Loucy (cell line): Measurements from ENCODE around the gene ST3GAL3.
A peak's percentile ranks its signal among the peaks of the same experiment; 100 is the strongest.

Experiments
- H2AFZ ChIP-seq: fragments of 200-600 bp; sonication (generic); 2 replicates; pipeline ENCODE4 v1.6.0; 2016; ENCODE audit warnings: antibody characterized with exemption, mild to moderate bottlenecking, low read length, moderate library complexity
- H3F3A ChIP-seq: fragments of 200-600 bp; 2 replicates; pipeline ENCODE4 v1.6.0; 2016; ENCODE audit warnings: antibody characterized with exemption, low read depth, mild to moderate bottlenecking
- H3K27me3 ChIP-seq: fragments of 200-600 bp; sonication (generic); 2 replicates; pipeline ENCODE4 v1.6.1; 2014; ENCODE audit warnings: low read length, mild to moderate bottlenecking; ENCODE audit not compliant: insufficient read depth, poor library complexity, severe bottlenecking
- H3K36me3 ChIP-seq: fragments of 200-600 bp; sonication (generic); 2 replicates; pipeline ENCODE4 v1.6.1; 2016; ENCODE audit warnings: low read length; ENCODE audit not compliant: insufficient read depth
- H3K4me1 ChIP-seq: fragments of 200-600 bp; sonication (generic); 2 replicates; pipeline ENCODE4 v1.5.1; 2014; ENCODE audit warnings: low read length, mild to moderate bottlenecking; ENCODE audit not compliant: insufficient read depth, poor library complexity, severe bottlenecking
- H3K4me2 ChIP-seq: fragments of 200-600 bp; sonication (generic); 2 replicates; pipeline ENCODE4 v1.6.0; 2014; ENCODE audit warnings: antibody characterized with exemption, low read length, low read depth, mild to moderate bottlenecking; ENCODE audit not compliant: poor library complexity, severe bottlenecking
- H3K4me3 ChIP-seq: fragments of 200-600 bp; sonication (generic); 2 replicates; pipeline ENCODE4 v1.5.1; 2014; ENCODE audit warnings: low read length, mild to moderate bottlenecking, mixed read lengths; ENCODE audit not compliant: poor library complexity, severe bottlenecking
- H3K79me2 ChIP-seq: fragments of 200-600 bp; sonication (generic); 2 replicates; pipeline ENCODE4 v1.6.1; 2014; ENCODE audit warnings: low read length; ENCODE audit not compliant: insufficient read depth
- H3K9ac ChIP-seq: fragments of 200-600 bp; sonication (generic); 2 replicates; pipeline ENCODE4 v1.6.0; 2014; ENCODE audit warnings: mild to moderate bottlenecking, low read depth, low read length, moderate library complexity; ENCODE audit not compliant: poor library complexity, severe bottlenecking
- H3K9me2 ChIP-seq: fragments of 200-600 bp; sonication (generic); replicated peaks from 2 replicates; pipeline ENCODE4 v1.6.1; 2016; ENCODE audit warnings: low read depth, low read length, mixed read lengths
- H3K9me3 ChIP-seq: fragments of 200-600 bp; sonication (generic); 2 replicates; pipeline ENCODE4 v1.6.1; 2014; ENCODE audit warnings: mild to moderate bottlenecking, antibody characterized with exemption, low read length, low read depth; ENCODE audit not compliant: insufficient read depth
- H4K20me1 ChIP-seq: fragments of 200-600 bp; sonication (generic); 2 replicates; pipeline ENCODE4 v1.6.0; 2014; ENCODE audit warnings: antibody characterized with exemption, low read length, mild to moderate bottlenecking; ENCODE audit not compliant: insufficient read depth, poor library complexity, severe bottlenecking
- EZH2phosphoT487 ChIP-seq: fragments of 200-600 bp; IDR thresholded peaks from 2 replicates; pipeline ENCODE4 v1.6.1; 2018; ENCODE audit warnings: antibody characterized with exemption, mild to moderate bottlenecking, moderate library complexity, borderline replicate concordance
- TF ChIP-seq, protein P1 (sequence below): fragments of 200-600 bp; sonication (generic); conservative IDR thresholded peaks from 2 replicates; pipeline ENCODE4 v1.5.1; 2014; ENCODE audit warnings: mild to moderate bottlenecking, antibody characterized with exemption, low read length

Gene ST3GAL3

DNA sequence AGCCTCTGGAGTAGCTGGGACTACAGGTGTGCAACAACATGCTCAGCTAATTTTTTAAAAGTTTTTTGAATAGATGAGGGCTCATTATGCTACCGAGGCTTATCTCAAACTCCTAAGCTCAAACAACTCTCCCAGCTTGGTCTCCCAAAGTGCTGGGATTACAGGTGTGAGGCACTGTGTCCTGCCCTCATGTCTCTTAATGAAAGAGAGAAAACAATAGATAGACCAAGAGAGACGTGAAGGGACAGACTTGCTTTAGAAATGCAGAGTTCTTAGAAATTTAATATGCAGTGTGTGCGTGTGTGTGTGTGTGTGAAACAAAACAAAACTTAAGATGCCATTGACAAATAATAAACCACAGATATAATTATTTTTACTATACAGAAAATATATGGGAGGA is 105.2 kb downstream of the ST3GAL3 start:
- H3K27me3 ChIP-seq, result no peaks in the 10 kb centered on the region
- H3K79me2 ChIP-seq, result no peaks in the 10 kb centered on the region
- peaks cover 14% of the 10 kb centered on the region for H3K4me1 ChIP-seq
- no peak overlapping the region for H2AFZ ChIP-seq
- no peak overlapping the region for H3K4me2 ChIP-seq
- TF ChIP-seq, protein P1, sequence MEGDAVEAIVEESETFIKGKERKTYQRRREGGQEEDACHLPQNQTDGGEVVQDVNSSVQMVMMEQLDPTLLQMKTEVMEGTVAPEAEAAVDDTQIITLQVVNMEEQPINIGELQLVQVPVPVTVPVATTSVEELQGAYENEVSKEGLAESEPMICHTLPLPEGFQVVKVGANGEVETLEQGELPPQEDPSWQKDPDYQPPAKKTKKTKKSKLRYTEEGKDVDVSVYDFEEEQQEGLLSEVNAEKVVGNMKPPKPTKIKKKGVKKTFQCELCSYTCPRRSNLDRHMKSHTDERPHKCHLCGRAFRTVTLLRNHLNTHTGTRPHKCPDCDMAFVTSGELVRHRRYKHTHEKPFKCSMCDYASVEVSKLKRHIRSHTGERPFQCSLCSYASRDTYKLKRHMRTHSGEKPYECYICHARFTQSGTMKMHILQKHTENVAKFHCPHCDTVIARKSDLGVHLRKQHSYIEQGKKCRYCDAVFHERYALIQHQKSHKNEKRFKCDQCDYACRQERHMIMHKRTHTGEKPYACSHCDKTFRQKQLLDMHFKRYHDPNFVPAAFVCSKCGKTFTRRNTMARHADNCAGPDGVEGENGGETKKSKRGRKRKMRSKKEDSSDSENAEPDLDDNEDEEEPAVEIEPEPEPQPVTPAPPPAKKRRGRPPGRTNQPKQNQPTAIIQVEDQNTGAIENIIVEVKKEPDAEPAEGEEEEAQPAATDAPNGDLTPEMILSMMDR, result no peak
- TF ChIP-seq EZH2phosphoT487, result no peak
- peaks cover 12% of the 10 kb centered on the region; the same call in 1 of the 2 replicates for H3K36me3 ChIP-seq
- no peaks in the 10 kb centered on the region for H4K20me1 ChIP-seq
- no peaks in the 10 kb centered on the region for H3K9me2 ChIP-seq
- no peaks in the 10 kb centered on the region for H3F3A ChIP-seq
- no peak overlapping the region for H3K9ac ChIP-seq
- H3K9me3 ChIP-seq, result peaks cover 5% of the 10 kb centered on the region; the same call in 1 of the 2 replicates
- no peak overlapping the region for H3K4me3 ChIP-seq

DNA sequence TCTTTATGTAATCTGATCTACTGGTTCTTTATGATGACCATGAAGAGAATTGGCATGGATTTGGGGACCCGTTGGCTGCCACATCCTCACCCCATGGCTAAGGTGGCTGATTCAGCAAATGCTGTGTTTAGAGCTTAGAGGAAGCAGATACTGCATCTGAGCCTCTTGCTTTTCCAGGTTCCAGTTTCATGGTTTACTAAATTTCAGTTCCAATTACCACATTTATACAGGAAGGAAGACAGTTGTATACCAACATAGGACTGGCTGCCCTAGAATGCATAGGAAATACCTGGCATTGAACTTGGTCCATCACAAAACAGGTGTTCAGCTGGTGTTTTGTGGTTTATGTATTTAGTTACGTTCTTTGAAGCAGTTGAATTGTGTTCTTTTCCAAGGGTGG is 107.1 kb downstream of the ST3GAL3 start:
- peak overlapping the region; percentile 16 for H3K4me2 ChIP-seq
- H3K27me3 ChIP-seq, result no peaks in the 10 kb centered on the region
- no peak overlapping the region for H3K4me3 ChIP-seq
- TF ChIP-seq, protein P1, result no peak
- no peak for TF ChIP-seq EZH2phosphoT487
- peaks cover 9% of the 10 kb centered on the region; the same call in 1 of the 2 replicates for H3K9me3 ChIP-seq
- H2AFZ ChIP-seq, result no peak overlapping the region
- no peaks in the 10 kb centered on the region for H3K79me2 ChIP-seq
- H3F3A ChIP-seq, result no peaks in the 10 kb centered on the region
- H3K9me2 ChIP-seq, result no peaks in the 10 kb centered on the region
- peaks cover 14% of the 10 kb centered on the region for H3K4me1 ChIP-seq
- H4K20me1 ChIP-seq, result no peaks in the 10 kb centered on the region
- no peak overlapping the region for H3K9ac ChIP-seq
- peaks cover 21% of the 10 kb centered on the region for H3K36me3 ChIP-seq

DNA sequence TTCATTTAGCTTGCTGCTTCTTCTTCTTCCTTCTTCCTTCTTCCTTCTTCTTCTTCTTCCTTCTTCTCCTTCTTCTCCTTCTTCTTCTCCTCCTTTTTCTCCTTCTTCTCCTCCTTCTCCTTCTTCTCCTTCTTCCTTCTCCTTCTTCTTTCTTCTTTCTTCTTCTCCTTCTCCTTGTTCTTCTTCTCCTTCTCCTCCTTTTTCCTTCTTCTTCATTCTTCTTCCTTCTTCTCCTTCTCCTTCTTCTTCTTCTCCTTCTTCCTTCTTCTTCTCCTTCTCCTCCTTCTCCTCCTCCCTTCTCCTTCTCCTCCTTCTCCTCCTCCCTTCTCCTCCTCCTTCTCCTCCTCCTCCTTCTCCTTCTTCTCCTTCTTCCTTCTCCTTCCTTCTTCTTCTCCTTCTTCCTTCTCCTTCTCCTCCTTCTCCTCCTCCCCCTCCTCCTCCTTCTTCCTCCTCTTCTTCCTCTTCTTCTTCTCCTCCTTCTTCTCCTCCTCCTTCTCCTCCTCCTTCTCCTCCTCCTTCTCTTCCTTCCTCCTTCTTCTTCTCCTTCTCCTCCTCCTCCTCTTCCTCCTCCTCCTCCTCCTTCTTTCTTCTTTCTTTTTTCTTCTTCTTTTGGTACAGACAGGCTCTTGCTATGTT is 110.1 kb downstream of the ST3GAL3 start:
- Histone ChIP-seq H3K36me3 (peaks cover 33% of the 10 kb centered on the region), H3K9me3 (peaks cover 8% of the 10 kb centered on the region; the same call in 1 of the 2 replicates), H3K4me2 (no peak overlapping the region), H3K9me2 (no peaks in the 10 kb centered on the region), H3K9ac (no peak overlapping the region), H3K79me2 (no peaks in the 10 kb centered on the region), H3F3A (no peaks in the 10 kb centered on the region), H3K4me1 (peaks cover 14% of the 10 kb centered on the region), H4K20me1 (no peaks in the 10 kb centered on the region), H2AFZ (no peak overlapping the region), H3K4me3 (no peak overlapping the region), H3K27me3 (no peaks in the 10 kb centered on the region)
- no peak for TF ChIP-seq EZH2phosphoT487
- TF ChIP-seq, protein P1, result no peak
